GM23248 (cell line): Measurements from ENCODE around the gene BATF.

Experiments
- EZH2 ChIP-seq: fragments of 200-600 bp; sonication (generic); IDR thresholded peaks from 2 replicates; pipeline ENCODE4 v1.6.1; 2018; ENCODE audit warnings: antibody characterized with exemption, mild to moderate bottlenecking; ENCODE audit not compliant: insufficient read depth, poor library complexity, severe bottlenecking
- EZH2phosphoT487 ChIP-seq: fragments of 200-600 bp; sonication (generic); IDR thresholded peaks from 2 replicates; pipeline ENCODE4 v1.6.1; 2018; ENCODE audit warnings: antibody characterized with exemption, moderate library complexity, mild to moderate bottlenecking, low read depth; ENCODE audit not compliant: insufficient read depth

GRCh38 chr14:75533791-75534555, 11.7 kb downstream of the BATF start:
- TF ChIP-seq EZH2 (no peak), EZH2phosphoT487 (no peak)
